Right lobe of liver (tissue), 6 donors: ENCODE measurements around the gene C4orf51. TPM values are rescaled to one million over a fixed set of nuclear protein-coding genes. Genes with fewer than 3 reads are reported as not detected.

Experiments
- ATAC-seq, 4 donors: fragments of 200-7000 bp; cut with Tn5 transposase; one replicate each; pipeline ENCODE4 v1.9.1; 2020; ENCODE audit warnings: mild to moderate bottlenecking in 4 of 4, moderate library complexity in 4 of 4
- DNase-seq, 3 donors: peaks; one replicate each; pipeline ENCODE4 v3.0.0-alpha.2; 2020
- H3K27ac ChIP-seq, 3 donors: fragments of 200-600 bp; one replicate each; pipeline ENCODE4 v1.8.0; 2022
- H3K27me3 ChIP-seq, 2 donors: fragments of 200-600 bp; one replicate each; pipeline ENCODE4 v1.8.0; 2022
- H3K36me3 ChIP-seq, 4 donors: fragments of 200-600 bp; sonication (generic) in 1 of 4; one replicate each; pipeline versions ENCODE4 v1.5.1 to v1.8.0; 2017 to 2022; ENCODE audit warnings: control low read depth in 1 of 4
- H3K4me1 ChIP-seq, 4 donors: fragments of 200-600 bp; sonication (generic) in 1 of 4; one replicate each; pipeline versions ENCODE4 v1.5.1 to v1.8.0; 2017 to 2022; ENCODE audit warnings: control low read depth in 1 of 4
- H3K4me3 ChIP-seq, 3 donors: fragments of 200-600 bp; one replicate each; pipeline ENCODE4 v1.8.0; 2022
- H3K9me3 ChIP-seq, 4 donors: fragments of 200-600 bp; sonication (generic) in 1 of 4; one replicate each; pipeline versions ENCODE4 v1.5.1 to v1.8.0; 2017 to 2022; ENCODE audit warnings: control low read depth in 1 of 4
- CTCF ChIP-seq, 4 donors: fragments of 200-600 bp in 3 of 4; fragments of 450-650 bp in 1 of 4; IDR thresholded peaks; one replicate each; pipeline versions ENCODE4 v1.5.1 to v1.8.0; 2016 to 2022; ENCODE audit warnings: antibody characterized with exemption in 4 of 4, mild to moderate bottlenecking in 2 of 4
- POLR2A ChIP-seq: fragments of 450-650 bp; IDR thresholded peaks from one replicate; pipeline ENCODE4 v1.6.1; 2017; ENCODE audit warnings: antibody characterized with exemption, mild to moderate bottlenecking
- WGBS: methylation state at CpG from one replicate; pipeline ENCODE4 v1.1.6; 2018; ENCODE audit warnings: low coverage, low lambda C conversion rate; ENCODE audit not compliant: insufficient coverage; ENCODE audit errors: missing lambda C conversion rate; 5-methylcytosine and 5-hydroxymethylcytosine counted together
- intact Hi-C, 2 donors: fragments of 100-400 bp; cut with DNase I; formaldehyde crosslinking; loops; one replicate each; pipeline versions ENCODE4 v1.11.2 to v1.14.1; 2022
- total RNA-seq, 6 experiments: library from RNA; depleted of rRNA in 2 of 6; stranded (reverse); fragments of >200 nt in 2 of 6; fragmentation: NEBNext Ultra II Directional in 3 of 6; extraction: Animal tissue kit (Norgen Biotek cat#: 25700) in 3 of 6; gene quantifications; one replicate each; pipeline versions ENCODE4 v1.1.0 to v1.2.4, GENCODE V29; 2016 to 2023
- donor health status: DM: no; HTN: yes; CAD: no.
- donor health status: DM: no; HTN: no; CAD: no.
- donor health status: DM: no; HTN: no; CAD: no.
- donor health status: DM: no; HTN: yes; CAD: no.
- donor health status: DM: no; HTN: yes; CAD: no.

C4orf51 gene
- total RNA-seq, 6 experiments from 2014 or later: not detected

GRCh38 chr4:145720656-145721055, 40.7 kb downstream of the C4orf51 start:
- H3K27ac ChIP-seq: no peak overlapping the region
- ATAC-seq (no peak), DNase-seq (no peak)
- no peaks in the 10 kb centered on the region for H3K4me1 ChIP-seq
- no peaks in the 10 kb centered on the region for H3K9me3 ChIP-seq
- H3K4me3 ChIP-seq: no peak overlapping the region
- no peaks in the 10 kb centered on the region for H3K36me3 ChIP-seq
- no peaks in the 10 kb centered on the region for H3K27me3 ChIP-seq
- TF ChIP-seq CTCF (IDR thresholded peaks at IDR 0.05): no peak
- no peak for TF ChIP-seq POLR2A
- 85% methylated on average over 3 of the region's 3 CpGs for WGBS
- intact Hi-C loops: no loop called here

- WGBS: 80% methylated on average over 1 of the region's 1 CpG
- ATAC-seq: no peak
- intact Hi-C loops: no loop called here
Measured at GRCh38 chr4:145722561-145722960, 42.6 kb downstream of the C4orf51 start.

GRCh38 chr4:145723336-145723735, 43.4 kb downstream of the C4orf51 start:
- 94% methylated on average over 2 of the region's 2 CpGs for WGBS
- Histone ChIP-seq H3K4me1 (no peaks in the 10 kb centered on the region), H3K36me3 (no peaks in the 10 kb centered on the region), H3K27ac (no peak overlapping the region), H3K27me3 (no peaks in the 10 kb centered on the region), H3K4me3 (no peak overlapping the region), H3K9me3 (no peaks in the 10 kb centered on the region)
- ATAC-seq (no peak), DNase-seq (no peak)
- intact Hi-C loops: no loop called here
- TF ChIP-seq CTCF (IDR thresholded peaks at IDR 0.05) (no peak), POLR2A (no peak)

More at GRCh38 chr4:145722561-145722960, 42.6 kb downstream of the C4orf51 start:
- TF ChIP-seq POLR2A (no peak), CTCF (IDR thresholded peaks at IDR 0.05) (no peak)
- no peaks in the 10 kb centered on the region for H3K36me3 ChIP-seq
- no peaks in the 10 kb centered on the region for H3K9me3 ChIP-seq
- H3K27ac ChIP-seq: no peak overlapping the region
- DNase-seq: no peak
- H3K27me3 ChIP-seq: no peaks in the 10 kb centered on the region
- no peaks in the 10 kb centered on the region for H3K4me1 ChIP-seq
- H3K4me3 ChIP-seq: no peak overlapping the region

- no peak for ATAC-seq
- no peaks in the 10 kb centered on the region for H3K9me3 ChIP-seq
- no peak overlapping the region for H3K27ac ChIP-seq
- no peaks in the 10 kb centered on the region for H3K27me3 ChIP-seq
- intact Hi-C loops: loop anchor here in 1 of 2 donors (5.0 kb wide), 1 partner anchor 72 kb away; no protein-coding TSS in a partner anchor
- no peaks in the 10 kb centered on the region for H3K36me3 ChIP-seq
- H3K4me1 ChIP-seq: peaks cover 0 to 25% (median 10%) of the 10 kb centered on the region in 4 donors
- no peak overlapping the region for H3K4me3 ChIP-seq
- TF ChIP-seq CTCF (IDR thresholded peaks at IDR 0.05) (no peak), POLR2A (no peak)
- no peak for DNase-seq
- WGBS: 78% methylated on average over 3 of the region's 5 CpGs
Measured at GRCh38 chr4:145730026-145730425, 50.1 kb downstream of the C4orf51 start.

- Histone ChIP-seq H3K9me3 (no peaks in the 10 kb centered on the region), H3K36me3 (no peaks in the 10 kb centered on the region), H3K27me3 (no peaks in the 10 kb centered on the region), H3K4me1 (peaks cover 0 to 28% (median 13%) of the 10 kb centered on the region in 4 donors), H3K4me3 (no peak overlapping the region), H3K27ac (no peak overlapping the region)
- WGBS: 0% methylated on average over 1 of the region's 1 CpG
- ATAC-seq (peak; percentile 61 to 78 (median 66)), DNase-seq (peak in 2 of 3 donors; percentile 30 to 79)
- TF ChIP-seq CTCF (IDR thresholded peaks at IDR 0.05) (no peak), POLR2A (no peak)
- intact Hi-C loops: loop anchor here in 1 of 2 donors (5.0 kb wide), 1 partner anchor 71 kb away; no protein-coding TSS in a partner anchor
Measured at GRCh38 chr4:145731028-145731427, 51.1 kb downstream of the C4orf51 start.
